ENCODE data around the gene LRRC4C. TPM values are rescaled to one million over a fixed set of nuclear protein-coding genes. Genes with fewer than 3 reads are reported as not detected.
A peak's percentile ranks its signal among the peaks of the same experiment; 100 is the strongest.

LRRC4C gene
- total RNA-seq, 2 donors from 2014 or later = 2.7 to 2.8 TPM

GRCh38 chr11:41494716-41495115 lies 35.3 kb upstream of the LRRC4C start:
- no peaks in the 10 kb centered on the region for H3K4me1 ChIP-seq
- no peak for TF ChIP-seq CTCF (IDR thresholded peaks at IDR 0.05)
- H3K27me3 ChIP-seq = no peaks in the 10 kb centered on the region
- DNase-seq (ENCODE audit: low spot score) = no peak
- no peaks in the 10 kb centered on the region for H3K9me3 ChIP-seq
- no peak overlapping the region for H3K27ac ChIP-seq
- H3K4me3 ChIP-seq = no peak overlapping the region
- H3K36me3 ChIP-seq = no peaks in the 10 kb centered on the region

GRCh38 chr11:41486424-41486823 lies 27.0 kb upstream of the LRRC4C start:
- no peak for DNase-seq (ENCODE audit: low spot score)
- Histone ChIP-seq H3K9me3 (no peaks in the 10 kb centered on the region), H3K36me3 (no peaks in the 10 kb centered on the region), H3K27me3 (no peaks in the 10 kb centered on the region), H3K4me1 (no peaks in the 10 kb centered on the region), H3K27ac (no peak overlapping the region), H3K4me3 (no peak overlapping the region)
- TF ChIP-seq CTCF (IDR thresholded peaks at IDR 0.05) = no peak

GRCh38 chr11:41483956-41484355 lies 24.5 kb upstream of the LRRC4C start:
- no peak for DNase-seq (ENCODE audit: low spot score)
- Histone ChIP-seq H3K27ac (no peak overlapping the region), H3K4me1 (no peaks in the 10 kb centered on the region), H3K36me3 (no peaks in the 10 kb centered on the region), H3K27me3 (no peaks in the 10 kb centered on the region), H3K4me3 (no peak overlapping the region), H3K9me3 (peaks cover 0 to 2% of the 10 kb centered on the region in 2 donors)
- no peak for TF ChIP-seq CTCF (IDR thresholded peaks at IDR 0.05)

- Histone ChIP-seq H3K27me3 (no peaks in the 10 kb centered on the region), H3K4me1 (no peaks in the 10 kb centered on the region), H3K36me3 (no peaks in the 10 kb centered on the region), H3K27ac (no peak overlapping the region), H3K4me3 (no peak overlapping the region), H3K9me3 (peaks cover 0 to 9% of the 10 kb centered on the region in 2 donors)
- no peak for TF ChIP-seq CTCF (IDR thresholded peaks at IDR 0.05)
- no peak for DNase-seq (ENCODE audit: low spot score)
Observed at GRCh38 chr11:41479179-41479578, 19.7 kb upstream of the LRRC4C start.

GRCh38 chr11:41461057-41461681 lies 1.7 kb upstream of the LRRC4C start:
- peak; percentile 73 to 77 for TF ChIP-seq CTCF (IDR thresholded peaks at IDR 0.05)
- Histone ChIP-seq H3K4me3 (no peak overlapping the region), H3K9me3 (peaks cover 0 to 8% of the 10 kb centered on the region in 2 donors), H3K36me3 (no peaks in the 10 kb centered on the region), H3K4me1 (peaks cover 0 to 5% of the 10 kb centered on the region in 2 donors), H3K27ac (no peak overlapping the region), H3K27me3 (peaks cover 5 to 11% of the 10 kb centered on the region in 2 donors)
- no peak for DNase-seq (ENCODE audit: low spot score)

- Histone ChIP-seq H3K4me3 (no peak overlapping the region), H3K27me3 (peaks cover 5 to 11% of the 10 kb centered on the region in 2 donors), H3K36me3 (no peaks in the 10 kb centered on the region), H3K27ac (no peak overlapping the region), H3K4me1 (peaks cover 0 to 5% of the 10 kb centered on the region in 2 donors), H3K9me3 (peaks cover 0 to 3% of the 10 kb centered on the region in 2 donors)
- no peak for DNase-seq (ENCODE audit: low spot score)
- TF ChIP-seq CTCF (IDR thresholded peaks at IDR 0.05) = no peak
Observed at GRCh38 chr11:41458641-41459040, 811 bp downstream of the LRRC4C start.

Measured in right atrium auricular region (tissue), 2 donors.